Right lung (tissue), 5 donors: ENCODE measurements around the gene TRPM3. TPM values are rescaled to one million over a fixed set of nuclear protein-coding genes. Genes with fewer than 3 reads are reported as not detected.
A peak's percentile ranks its signal among the peaks of the same experiment; 100 is the strongest.

ENCODE experiments used
- DNase-seq, 2 donors: peaks; one replicate each; pipeline ENCODE4 v3.0.0-alpha.2; 2013
- polyA plus RNA-seq, 5 donors: library from polyadenylated mRNA; unstranded; fragments of 120-200 nt; gene quantifications; one replicate each; pipeline versions ENCODE4 v1.2.1 to v1.2.3, GENCODE V29; 2013; ENCODE audit warnings: inconsistent platforms in 1 of 5, low replicate concordance in 1 of 5; ENCODE audit not compliant: insufficient read length in 5 of 5, insufficient read depth in 1 of 5

Gene TRPM3
- polyA plus RNA-seq, 5 donors, result 0.45 to 1.7 (median 1.1) TPM

- DNase-seq, result no peak
Observed at GRCh38 chr9:70888471-70888870, 232.9 kb downstream of the TRPM3 start.

GRCh38 chr9:70887826-70888225 lies 233.6 kb downstream of the TRPM3 start:
- DNase-seq, result no peak

- DNase-seq, result no peak
Observed at GRCh38 chr9:70883963-70884793, 237.2 kb downstream of the TRPM3 start.

DNA sequence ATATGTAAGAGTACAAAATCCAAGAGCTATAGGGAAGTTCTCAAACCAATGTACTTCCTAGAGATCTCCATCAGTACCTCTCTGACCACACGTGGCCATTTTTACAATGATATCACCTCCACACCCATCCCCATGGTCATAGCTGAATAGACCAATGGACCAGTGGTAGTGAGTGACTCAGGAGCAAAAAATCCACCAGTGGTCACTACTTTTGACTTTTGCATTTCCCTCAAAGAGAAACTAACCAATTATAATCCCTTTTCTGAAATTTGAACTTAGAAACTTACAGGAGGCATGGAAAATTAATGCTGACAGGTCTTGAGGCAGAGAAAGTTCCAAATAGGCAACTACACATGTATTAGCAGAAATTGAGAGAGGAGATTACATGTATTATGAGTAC lies 238.4 kb downstream of the TRPM3 start:
- DNase-seq, result no peak

- no peak for DNase-seq
Observed at GRCh38 chr9:70881333-70881732, 240.1 kb downstream of the TRPM3 start.

- DNase-seq, result no peak
Observed at GRCh38 chr9:70880535-70880934, 240.9 kb downstream of the TRPM3 start.

DNA sequence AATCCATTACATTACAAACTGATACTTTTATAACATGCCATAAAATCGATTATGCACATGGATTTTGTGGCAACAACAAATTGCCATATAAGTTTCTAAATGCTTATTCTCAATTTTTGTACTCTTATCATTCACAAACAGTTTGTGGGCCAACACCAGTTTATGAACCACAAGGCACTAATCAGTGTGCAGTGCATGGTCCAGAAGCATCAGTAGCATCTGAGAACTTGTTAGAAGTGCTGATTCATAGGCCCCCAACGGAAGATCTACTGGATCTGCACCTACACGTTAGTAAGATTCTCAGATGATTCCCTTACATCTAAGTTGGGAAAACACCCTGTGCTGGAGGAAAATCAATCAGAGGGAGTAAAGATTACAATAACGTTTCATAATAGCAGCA lies 242.8 kb downstream of the TRPM3 start:
- no peak for DNase-seq

DNA sequence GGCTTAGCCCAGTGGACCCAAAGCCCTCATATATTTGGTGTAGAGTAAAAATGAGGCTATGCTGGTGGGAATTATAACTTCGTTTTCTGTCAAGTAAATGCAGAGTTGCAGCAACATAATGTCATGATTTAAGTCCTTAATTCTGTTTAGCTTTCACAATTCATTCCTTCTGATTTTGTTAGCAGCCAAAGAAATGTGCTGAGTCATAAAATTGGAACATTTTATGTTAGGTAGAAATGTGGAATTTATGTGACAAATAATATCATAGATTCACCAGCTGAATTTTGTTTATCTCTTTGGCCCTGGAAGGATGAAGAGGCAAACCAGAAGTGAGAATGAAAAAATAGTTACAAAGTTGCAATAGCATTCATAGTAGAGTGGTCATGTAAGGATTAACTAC lies 247.0 kb downstream of the TRPM3 start:
- DNase-seq, result no peak

- DNase-seq, result no peak
Observed at GRCh38 chr9:70873506-70873905, 247.9 kb downstream of the TRPM3 start.

DNA sequence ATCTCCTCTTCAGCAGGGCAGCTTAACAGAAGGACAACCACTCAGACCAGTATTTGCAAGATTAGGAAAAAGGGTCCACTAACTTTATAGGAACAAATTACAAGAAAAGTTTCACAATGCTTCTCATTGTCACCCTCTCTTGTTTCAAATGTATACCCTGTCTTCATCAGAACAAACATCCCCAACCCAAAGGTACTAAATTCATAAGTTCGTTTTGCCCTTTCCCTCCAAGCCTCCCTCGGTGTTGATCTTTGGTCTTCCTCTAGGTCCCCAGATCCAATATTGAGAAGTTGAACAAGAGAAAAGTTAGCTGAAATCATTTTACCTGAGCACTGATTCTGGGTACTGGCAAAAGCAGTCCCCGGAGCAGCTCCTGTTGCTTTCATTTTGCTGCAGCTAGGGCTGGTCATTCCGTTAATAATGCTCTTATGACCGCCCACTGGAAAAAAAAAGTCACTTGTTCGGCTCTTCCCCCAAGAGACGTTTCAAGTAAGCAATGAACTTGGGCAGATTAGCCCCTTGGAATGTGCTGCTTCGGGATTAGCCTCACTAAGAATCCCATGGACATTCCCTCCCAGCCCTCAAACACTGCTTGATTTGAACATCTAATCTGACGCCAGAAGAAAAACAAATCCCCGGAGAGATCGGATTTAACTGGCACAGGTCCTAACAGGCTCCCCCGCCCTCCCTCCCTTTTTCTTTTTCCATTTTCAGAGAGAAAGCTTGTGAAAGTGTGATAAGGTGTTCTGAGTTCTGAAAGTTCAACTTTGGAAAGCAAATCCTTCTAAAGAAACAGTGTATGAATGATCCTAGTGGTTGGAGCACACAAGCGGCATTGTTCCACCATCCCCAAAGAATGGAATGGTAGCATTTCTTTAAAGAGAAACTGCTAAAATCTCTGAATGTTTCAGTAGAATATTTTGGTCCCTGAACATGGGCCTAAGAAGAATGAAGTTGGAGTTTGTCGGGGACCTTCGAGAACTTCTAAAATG lies 252.5 kb downstream of the TRPM3 start:
- DNase-seq, result peak; percentile 15

GRCh38 chr9:70868041-70868440 lies 253.4 kb downstream of the TRPM3 start:
- no peak for DNase-seq

- DNase-seq, result no peak
Observed at GRCh38 chr9:70865471-70865870, 255.9 kb downstream of the TRPM3 start.

DNA sequence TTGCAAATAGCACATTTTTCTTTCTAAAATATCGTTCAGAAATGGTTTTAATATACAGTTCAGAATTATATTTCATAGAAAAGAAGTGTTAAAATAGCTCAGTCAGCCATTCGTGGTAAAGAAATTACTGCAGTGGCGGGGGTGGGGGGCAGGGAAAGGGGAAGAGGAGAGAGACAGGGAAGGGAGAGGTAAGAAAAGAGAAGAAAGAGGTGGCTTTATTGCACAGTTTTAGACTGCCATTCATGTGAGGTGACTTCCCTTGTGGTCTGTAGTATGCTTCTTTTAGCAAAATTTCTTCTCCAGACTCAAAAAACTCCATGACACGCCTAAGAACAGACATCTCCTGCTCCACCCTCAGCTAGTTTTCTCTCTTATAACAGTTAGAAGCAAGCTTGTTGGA lies 259.6 kb downstream of the TRPM3 start:
- DNase-seq, result no peak

GRCh38 chr9:70861376-70861775 lies 260.0 kb downstream of the TRPM3 start:
- DNase-seq, result no peak

- no peak for DNase-seq
Observed at GRCh38 chr9:70859694-70860093, 261.7 kb downstream of the TRPM3 start.

GRCh38 chr9:70856411-70856810 lies 265.0 kb downstream of the TRPM3 start:
- no peak for DNase-seq

- no peak for DNase-seq
Observed at GRCh38 chr9:70852711-70853240, 268.6 kb downstream of the TRPM3 start.

DNA sequence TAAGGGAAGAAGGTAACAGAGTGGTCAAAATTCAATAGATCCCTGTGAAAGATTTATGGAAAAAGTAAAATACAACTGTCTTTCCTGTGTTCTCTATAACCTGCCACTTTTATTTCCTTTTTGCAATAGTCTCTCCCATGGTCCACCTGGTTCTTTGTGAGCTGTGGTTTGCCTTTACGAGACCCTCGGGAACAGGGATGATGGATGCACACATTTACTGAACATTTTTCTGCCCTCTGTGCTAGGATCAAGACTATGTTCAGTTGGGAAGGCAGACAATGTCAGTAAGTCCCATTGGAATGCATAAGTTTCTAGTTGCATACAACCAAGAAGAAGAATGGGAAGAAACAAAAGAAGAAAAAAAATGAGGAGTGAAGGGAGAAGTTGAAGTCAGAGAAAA lies 281.2 kb downstream of the TRPM3 start:
- no peak for DNase-seq

GRCh38 chr9:70835323-70835722 lies 286.1 kb downstream of the TRPM3 start:
- DNase-seq, result no peak

GRCh38 chr9:70832492-70832891 lies 288.9 kb downstream of the TRPM3 start:
- no peak for DNase-seq

DNA sequence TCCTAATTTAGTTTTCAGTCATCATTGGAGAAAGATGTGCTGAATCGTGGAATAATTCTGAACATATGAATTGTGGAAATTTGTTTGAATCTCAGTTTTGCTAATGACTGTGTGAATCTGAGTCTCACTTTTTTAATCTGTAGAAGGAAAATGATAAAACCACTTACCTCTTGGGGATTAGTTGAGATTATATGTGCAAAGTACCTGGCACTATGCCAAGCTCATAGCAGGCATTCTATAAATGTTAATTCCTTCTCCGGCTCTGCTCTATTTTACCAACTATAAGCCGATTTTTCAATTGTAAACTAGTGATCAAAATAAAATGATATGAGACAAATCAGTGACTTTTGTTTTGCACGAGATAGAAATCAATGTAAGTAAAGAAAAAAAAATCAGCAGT lies 290.8 kb downstream of the TRPM3 start:
- DNase-seq, result no peak

DNA sequence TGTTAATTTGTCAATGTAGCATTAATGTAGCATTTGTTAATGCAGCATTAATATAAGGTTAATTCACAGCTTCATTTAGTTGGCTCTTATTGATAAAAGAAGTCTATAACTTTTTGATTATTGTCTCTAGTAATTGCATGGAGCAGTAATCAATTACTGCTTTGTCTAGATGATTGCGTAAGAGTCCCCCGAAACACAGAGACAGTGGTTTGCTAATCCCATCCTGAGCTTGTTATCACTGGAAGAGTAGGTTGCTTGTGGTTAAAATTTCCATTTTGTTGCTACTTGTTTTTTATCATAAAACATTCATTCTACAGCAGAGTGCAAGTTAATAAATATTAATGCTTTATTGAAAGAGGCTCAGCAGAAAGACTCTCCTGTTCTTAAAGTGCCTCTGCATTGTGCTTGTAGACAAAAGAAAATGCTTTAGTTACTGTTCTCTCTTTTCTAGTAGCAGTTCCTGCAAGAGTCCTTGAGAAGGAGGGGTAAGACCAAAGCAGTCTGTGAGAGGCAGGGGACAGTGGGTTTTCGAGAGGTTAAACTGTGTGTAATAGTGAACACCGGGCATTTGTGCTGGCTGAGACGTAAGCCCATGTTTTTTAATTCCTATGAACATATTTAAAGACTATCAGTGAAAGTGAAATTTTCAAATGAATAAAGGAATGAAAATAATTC lies 291.7 kb downstream of the TRPM3 start:
- no peak for DNase-seq
